MM.1S (cell line): ENCODE results near the gene NSF.

Source experiments
- DNase-seq: peaks from one replicate; pipeline ENCODE4 v3.0.0-alpha.2; 2015
- H2AFZ ChIP-seq: fragments of 300-600 bp; sonication (generic); 2 replicates; pipeline ENCODE4 v1.6.0; 2016; ENCODE audit warnings: antibody characterized with exemption, low read length
- H3F3A ChIP-seq: fragments of 300-600 bp; sonication (generic); 2 replicates; pipeline ENCODE4 v1.6.1; 2016; ENCODE audit warnings: mild to moderate bottlenecking, antibody characterized with exemption, low read length, moderate library complexity, mixed read lengths; ENCODE audit not compliant: insufficient read depth
- H3K27ac ChIP-seq: fragments of 300-600 bp; sonication (generic); 2 replicates; pipeline ENCODE4 v1.5.1; 2016; ENCODE audit warnings: mild to moderate bottlenecking, low read length
- H3K27me3 ChIP-seq: fragments of 300-600 bp; sonication (generic); replicated peaks from 2 replicates; pipeline ENCODE4 v1.6.0; 2016; ENCODE audit warnings: low read length; ENCODE audit not compliant: insufficient read depth
- H3K36me3 ChIP-seq: fragments of 300-600 bp; sonication (generic); replicated peaks from 2 replicates; pipeline ENCODE4 v1.6.1; 2016; ENCODE audit warnings: mild to moderate bottlenecking, low read length, mixed read lengths; ENCODE audit not compliant: insufficient read depth
- H3K4me1 ChIP-seq: fragments of 300-600 bp; sonication (generic); 2 replicates; pipeline ENCODE4 v1.6.1; 2016; ENCODE audit warnings: low read length, mixed read lengths
- H3K4me2 ChIP-seq: fragments of 300-600 bp; sonication (generic); 2 replicates; pipeline ENCODE4 v1.6.0; 2016; ENCODE audit warnings: low read depth, low read length
- H3K4me3 ChIP-seq: fragments of 300-600 bp; sonication (generic); 2 replicates; pipeline ENCODE4 v1.5.1; 2016; ENCODE audit warnings: low read length, mixed read lengths
- H3K79me2 ChIP-seq: fragments of 300-600 bp; sonication (generic); 2 replicates; pipeline ENCODE4 v1.6.1; 2016; ENCODE audit warnings: mixed run types, low read length, mixed read lengths
- H3K9ac ChIP-seq: fragments of 300-600 bp; sonication (generic); 2 replicates; pipeline ENCODE4 v1.6.1; 2016; ENCODE audit warnings: low read length, mixed read lengths
- H3K9me2 ChIP-seq: fragments of 300-600 bp; sonication (generic); replicated peaks from 2 replicates; pipeline ENCODE4 v1.6.1; 2016; ENCODE audit warnings: mild to moderate bottlenecking, low read length, mixed read lengths; ENCODE audit not compliant: insufficient read depth
- H3K9me3 ChIP-seq: fragments of 300-600 bp; sonication (generic); replicated peaks from 2 replicates; pipeline ENCODE4 v1.6.1; 2016; ENCODE audit warnings: mild to moderate bottlenecking, low read length, mixed read lengths; ENCODE audit not compliant: insufficient read depth
- H4K20me1 ChIP-seq: fragments of 300-600 bp; sonication (generic); 2 replicates; pipeline ENCODE4 v1.6.1; 2016; ENCODE audit warnings: mild to moderate bottlenecking, low read length, moderate library complexity, mixed read lengths; ENCODE audit not compliant: insufficient read depth
- EZH2 ChIP-seq: fragments of 300-600 bp; sonication (generic); optimal IDR thresholded peaks from 2 replicates; pipeline ENCODE3; 2017; ENCODE audit warnings: low read depth, mild to moderate bottlenecking, antibody characterized with exemption, low read length, mixed read lengths
- EZH2phosphoT487 ChIP-seq: fragments of 300-600 bp; sonication (generic); IDR thresholded peaks from 2 replicates; pipeline ENCODE4 v1.6.1; 2018; ENCODE audit warnings: antibody characterized with exemption, low read length
- TF ChIP-seq, protein P1 (sequence below): fragments of 300-600 bp; sonication (generic); IDR thresholded peaks from 2 replicates; pipeline ENCODE4 v1.5.1; 2016; ENCODE audit warnings: antibody characterized with exemption, low read length, mixed read lengths

Gene NSF

GRCh38 chr17:46736100-46736499 lies 145.6 kb downstream of the NSF start:
- Histone ChIP-seq H3K4me2 (no peak overlapping the region), H3K4me3 (no peak overlapping the region), H3K9me3 (no peaks in the 10 kb centered on the region), H3K27me3 (no peaks in the 10 kb centered on the region), H3K79me2 (no peaks in the 10 kb centered on the region), H3K4me1 (no peaks in the 10 kb centered on the region), H3K27ac (no peak overlapping the region), H3K9ac (no peak overlapping the region), H3K36me3 (no peaks in the 10 kb centered on the region), H3F3A (no peaks in the 10 kb centered on the region), H2AFZ (no peak overlapping the region), H3K9me2 (no peaks in the 10 kb centered on the region), H4K20me1 (no peaks in the 10 kb centered on the region)
- TF ChIP-seq, protein P1, sequence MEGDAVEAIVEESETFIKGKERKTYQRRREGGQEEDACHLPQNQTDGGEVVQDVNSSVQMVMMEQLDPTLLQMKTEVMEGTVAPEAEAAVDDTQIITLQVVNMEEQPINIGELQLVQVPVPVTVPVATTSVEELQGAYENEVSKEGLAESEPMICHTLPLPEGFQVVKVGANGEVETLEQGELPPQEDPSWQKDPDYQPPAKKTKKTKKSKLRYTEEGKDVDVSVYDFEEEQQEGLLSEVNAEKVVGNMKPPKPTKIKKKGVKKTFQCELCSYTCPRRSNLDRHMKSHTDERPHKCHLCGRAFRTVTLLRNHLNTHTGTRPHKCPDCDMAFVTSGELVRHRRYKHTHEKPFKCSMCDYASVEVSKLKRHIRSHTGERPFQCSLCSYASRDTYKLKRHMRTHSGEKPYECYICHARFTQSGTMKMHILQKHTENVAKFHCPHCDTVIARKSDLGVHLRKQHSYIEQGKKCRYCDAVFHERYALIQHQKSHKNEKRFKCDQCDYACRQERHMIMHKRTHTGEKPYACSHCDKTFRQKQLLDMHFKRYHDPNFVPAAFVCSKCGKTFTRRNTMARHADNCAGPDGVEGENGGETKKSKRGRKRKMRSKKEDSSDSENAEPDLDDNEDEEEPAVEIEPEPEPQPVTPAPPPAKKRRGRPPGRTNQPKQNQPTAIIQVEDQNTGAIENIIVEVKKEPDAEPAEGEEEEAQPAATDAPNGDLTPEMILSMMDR: no peak
- TF ChIP-seq EZH2 (no peak), EZH2phosphoT487 (no peak)
- no peak for DNase-seq

DNA sequence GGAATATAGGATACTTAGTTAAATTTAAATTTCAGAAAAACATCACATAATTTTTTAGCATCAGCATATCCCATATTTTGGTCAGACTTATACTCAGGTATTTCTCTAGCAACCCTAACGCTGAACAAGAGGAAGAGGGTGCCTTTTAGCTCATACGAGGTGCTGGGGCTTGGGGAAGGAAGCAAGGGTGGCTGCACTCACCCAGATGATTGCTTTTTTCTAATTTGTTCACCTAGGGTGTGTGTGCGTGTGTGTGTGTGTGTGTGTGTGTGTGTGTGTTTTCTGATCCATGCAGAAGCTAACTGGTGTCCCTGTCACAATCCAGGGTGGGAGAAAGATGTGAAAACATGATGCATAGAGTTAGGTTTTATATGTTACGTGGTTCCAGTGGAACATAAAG lies 146.9 kb downstream of the NSF start:
- Histone ChIP-seq H3F3A (no peaks in the 10 kb centered on the region), H3K9me3 (no peaks in the 10 kb centered on the region), H3K4me1 (no peaks in the 10 kb centered on the region), H3K9me2 (no peaks in the 10 kb centered on the region), H3K9ac (no peak overlapping the region), H2AFZ (no peak overlapping the region), H3K4me3 (no peak overlapping the region), H3K27ac (no peak overlapping the region), H3K79me2 (no peaks in the 10 kb centered on the region), H3K36me3 (no peaks in the 10 kb centered on the region), H4K20me1 (no peaks in the 10 kb centered on the region), H3K4me2 (no peak overlapping the region), H3K27me3 (no peaks in the 10 kb centered on the region)
- TF ChIP-seq EZH2: no peak
- no peak for TF ChIP-seq EZH2phosphoT487
- TF ChIP-seq, protein P1: no peak
- DNase-seq: no peak

DNA sequence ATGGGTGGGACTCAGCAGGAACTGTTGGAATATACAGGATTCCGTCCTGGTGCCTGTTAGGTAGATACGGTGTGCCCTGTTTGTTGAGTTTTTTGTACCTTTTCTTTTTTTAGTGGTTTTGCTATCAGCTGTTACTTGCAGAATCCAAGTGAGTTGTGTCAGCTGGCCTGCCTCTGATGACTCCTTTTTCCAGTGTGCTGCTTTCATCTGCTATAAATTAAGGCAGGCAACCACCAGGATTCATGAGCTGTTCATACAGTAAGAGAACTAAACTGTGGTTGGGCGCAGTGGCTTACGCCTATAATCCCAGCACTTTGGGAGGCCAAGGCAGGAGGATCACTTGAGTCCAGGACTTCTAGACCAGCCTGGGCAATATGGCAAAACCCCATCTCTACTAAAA lies 148.1 kb downstream of the NSF start:
- no peak overlapping the region for H3K4me3 ChIP-seq
- no peak overlapping the region for H3K4me2 ChIP-seq
- no peaks in the 10 kb centered on the region for H4K20me1 ChIP-seq
- no peak for TF ChIP-seq EZH2phosphoT487
- TF ChIP-seq, protein P1: no peak
- no peak for DNase-seq
- H3F3A ChIP-seq: no peaks in the 10 kb centered on the region
- H3K9me2 ChIP-seq: no peaks in the 10 kb centered on the region
- H3K79me2 ChIP-seq: no peaks in the 10 kb centered on the region
- no peaks in the 10 kb centered on the region for H3K36me3 ChIP-seq
- no peaks in the 10 kb centered on the region for H3K9me3 ChIP-seq
- H3K27ac ChIP-seq: no peak overlapping the region
- H2AFZ ChIP-seq: no peak overlapping the region
- no peaks in the 10 kb centered on the region for H3K27me3 ChIP-seq
- H3K9ac ChIP-seq: no peak overlapping the region
- no peaks in the 10 kb centered on the region for H3K4me1 ChIP-seq

DNA sequence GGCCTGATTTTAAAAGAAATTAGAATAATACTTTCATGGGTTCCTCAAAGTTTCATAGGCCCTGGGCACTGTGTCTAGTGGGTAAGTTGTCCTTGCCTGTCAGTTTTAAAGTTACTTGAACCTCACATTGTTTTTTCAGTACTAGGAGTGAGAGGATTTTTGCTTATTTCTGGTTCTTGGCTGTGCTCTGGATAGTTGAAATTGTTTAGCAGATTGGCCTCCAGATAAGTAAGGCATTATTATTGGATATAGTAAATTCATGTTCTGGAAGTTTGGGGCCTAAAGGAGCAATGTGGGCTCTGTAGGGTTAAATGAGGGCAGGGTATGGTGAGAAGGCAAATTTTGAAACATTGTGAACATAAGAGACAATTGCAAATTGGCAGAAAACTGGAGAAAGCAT lies 149.5 kb downstream of the NSF start:
- H3F3A ChIP-seq: no peaks in the 10 kb centered on the region
- no peaks in the 10 kb centered on the region for H4K20me1 ChIP-seq
- no peak overlapping the region for H3K4me3 ChIP-seq
- H3K9me2 ChIP-seq: no peaks in the 10 kb centered on the region
- TF ChIP-seq, protein P1: no peak
- no peak overlapping the region for H2AFZ ChIP-seq
- no peaks in the 10 kb centered on the region for H3K36me3 ChIP-seq
- DNase-seq: no peak
- H3K9me3 ChIP-seq: no peaks in the 10 kb centered on the region
- no peaks in the 10 kb centered on the region for H3K4me1 ChIP-seq
- H3K4me2 ChIP-seq: no peak overlapping the region
- no peak overlapping the region for H3K27ac ChIP-seq
- no peaks in the 10 kb centered on the region for H3K27me3 ChIP-seq
- no peaks in the 10 kb centered on the region for H3K79me2 ChIP-seq
- no peak overlapping the region for H3K9ac ChIP-seq
